ENCODE results near the gene CECR2.

CECR2 gene

DNA sequence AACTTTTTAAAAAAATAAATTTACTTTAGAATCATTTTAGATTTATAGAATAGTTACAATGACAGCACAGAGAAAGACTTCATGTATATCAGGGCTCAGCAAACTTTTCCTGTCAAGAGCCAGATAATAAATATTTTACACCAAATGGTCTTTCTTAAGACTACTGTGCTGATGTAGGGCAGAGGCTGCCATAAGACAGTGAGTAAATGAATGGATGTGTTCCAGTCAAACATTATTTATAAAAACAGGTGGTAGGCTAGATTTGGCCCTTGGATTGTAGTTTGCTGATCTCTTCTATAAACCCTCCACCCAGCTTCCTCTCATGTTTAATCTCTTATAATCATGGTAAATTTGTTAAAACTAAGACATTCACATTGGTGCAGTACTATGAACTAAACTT lies 33.0 kb downstream of the CECR2 start:
- ATAC-seq = no peak
- no peak for TF ChIP-seq ZNF70 (CRISPR knock-in tag; IDR thresholded peaks at IDR 0.05)
- no peak for TF ChIP-seq PPARA (CRISPR knock-in tag; IDR thresholded peaks at IDR 0.05; ENCODE audit: borderline replicate concordance)
- TF ChIP-seq ZC3H10 (CRISPR knock-in tag; IDR thresholded peaks at IDR 0.05) = no peak
- no peak for TF ChIP-seq RARB (CRISPR knock-in tag; IDR thresholded peaks at IDR 0.05)
- no peak for TF ChIP-seq OSR1 (CRISPR knock-in tag; IDR thresholded peaks at IDR 0.05)
- TF ChIP-seq GLIS3 (CRISPR knock-in tag; IDR thresholded peaks at IDR 0.05) = no peak
- no peak for TF ChIP-seq ZNF565 (CRISPR knock-in tag; conservative IDR thresholded peaks at IDR 0.05; ENCODE audit: low read depth)
- TF ChIP-seq ZFP30 (CRISPR knock-in tag; IDR thresholded peaks at IDR 0.05) = no peak
- no peak for TF ChIP-seq ARNTL (CRISPR knock-in tag; IDR thresholded peaks at IDR 0.05; ENCODE audit: borderline replicate concordance, low read depth)
- TF ChIP-seq, protein P1, sequence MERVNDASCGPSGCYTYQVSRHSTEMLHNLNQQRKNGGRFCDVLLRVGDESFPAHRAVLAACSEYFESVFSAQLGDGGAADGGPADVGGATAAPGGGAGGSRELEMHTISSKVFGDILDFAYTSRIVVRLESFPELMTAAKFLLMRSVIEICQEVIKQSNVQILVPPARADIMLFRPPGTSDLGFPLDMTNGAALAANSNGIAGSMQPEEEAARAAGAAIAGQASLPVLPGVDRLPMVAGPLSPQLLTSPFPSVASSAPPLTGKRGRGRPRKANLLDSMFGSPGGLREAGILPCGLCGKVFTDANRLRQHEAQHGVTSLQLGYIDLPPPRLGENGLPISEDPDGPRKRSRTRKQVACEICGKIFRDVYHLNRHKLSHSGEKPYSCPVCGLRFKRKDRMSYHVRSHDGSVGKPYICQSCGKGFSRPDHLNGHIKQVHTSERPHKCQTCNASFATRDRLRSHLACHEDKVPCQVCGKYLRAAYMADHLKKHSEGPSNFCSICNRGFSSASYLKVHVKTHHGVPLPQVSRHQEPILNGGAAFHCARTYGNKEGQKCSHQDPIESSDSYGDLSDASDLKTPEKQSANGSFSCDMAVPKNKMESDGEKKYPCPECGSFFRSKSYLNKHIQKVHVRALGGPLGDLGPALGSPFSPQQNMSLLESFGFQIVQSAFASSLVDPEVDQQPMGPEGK (CRISPR knock-in tag; IDR thresholded peaks at IDR 0.05; ENCODE audit: borderline replicate concordance) = no peak

DNA sequence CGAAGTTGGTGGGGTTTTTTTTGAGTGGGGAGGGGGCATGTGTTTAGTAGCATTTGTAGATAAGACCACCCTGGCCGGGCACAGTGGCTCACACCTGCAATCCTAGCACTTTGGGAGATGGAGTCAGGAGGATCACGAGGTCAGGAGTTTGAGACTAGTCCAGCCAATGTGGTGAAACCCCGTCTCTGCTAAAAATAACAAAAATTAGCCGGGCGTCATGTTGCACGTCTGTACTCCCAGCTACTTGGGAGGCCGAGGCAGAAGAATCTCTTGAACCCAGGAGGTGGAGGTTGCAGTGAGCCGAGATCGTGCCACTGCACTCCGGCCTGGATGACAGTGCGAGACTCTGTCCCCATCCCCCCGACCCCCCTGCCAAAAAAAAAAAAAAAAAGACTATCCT lies 34.6 kb downstream of the CECR2 start:
- no peak for ATAC-seq
- TF ChIP-seq, protein P2, sequence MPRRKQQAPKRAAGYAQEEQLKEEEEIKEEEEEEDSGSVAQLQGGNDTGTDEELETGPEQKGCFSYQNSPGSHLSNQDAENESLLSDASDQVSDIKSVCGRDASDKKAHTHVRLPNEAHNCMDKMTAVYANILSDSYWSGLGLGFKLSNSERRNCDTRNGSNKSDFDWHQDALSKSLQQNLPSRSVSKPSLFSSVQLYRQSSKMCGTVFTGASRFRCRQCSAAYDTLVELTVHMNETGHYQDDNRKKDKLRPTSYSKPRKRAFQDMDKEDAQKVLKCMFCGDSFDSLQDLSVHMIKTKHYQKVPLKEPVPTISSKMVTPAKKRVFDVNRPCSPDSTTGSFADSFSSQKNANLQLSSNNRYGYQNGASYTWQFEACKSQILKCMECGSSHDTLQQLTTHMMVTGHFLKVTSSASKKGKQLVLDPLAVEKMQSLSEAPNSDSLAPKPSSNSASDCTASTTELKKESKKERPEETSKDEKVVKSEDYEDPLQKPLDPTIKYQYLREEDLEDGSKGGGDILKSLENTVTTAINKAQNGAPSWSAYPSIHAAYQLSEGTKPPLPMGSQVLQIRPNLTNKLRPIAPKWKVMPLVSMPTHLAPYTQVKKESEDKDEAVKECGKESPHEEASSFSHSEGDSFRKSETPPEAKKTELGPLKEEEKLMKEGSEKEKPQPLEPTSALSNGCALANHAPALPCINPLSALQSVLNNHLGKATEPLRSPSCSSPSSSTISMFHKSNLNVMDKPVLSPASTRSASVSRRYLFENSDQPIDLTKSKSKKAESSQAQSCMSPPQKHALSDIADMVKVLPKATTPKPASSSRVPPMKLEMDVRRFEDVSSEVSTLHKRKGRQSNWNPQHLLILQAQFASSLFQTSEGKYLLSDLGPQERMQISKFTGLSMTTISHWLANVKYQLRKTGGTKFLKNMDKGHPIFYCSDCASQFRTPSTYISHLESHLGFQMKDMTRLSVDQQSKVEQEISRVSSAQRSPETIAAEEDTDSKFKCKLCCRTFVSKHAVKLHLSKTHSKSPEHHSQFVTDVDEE (CRISPR knock-in tag; IDR thresholded peaks at IDR 0.05) = no peak
- TF ChIP-seq TOX (CRISPR knock-in tag; IDR thresholded peaks at IDR 0.05; ENCODE audit: borderline replicate concordance) = no peak
- TF ChIP-seq ARNTL (CRISPR knock-in tag; IDR thresholded peaks at IDR 0.05; ENCODE audit: borderline replicate concordance, low read depth) = no peak
- TF ChIP-seq, protein P3, sequence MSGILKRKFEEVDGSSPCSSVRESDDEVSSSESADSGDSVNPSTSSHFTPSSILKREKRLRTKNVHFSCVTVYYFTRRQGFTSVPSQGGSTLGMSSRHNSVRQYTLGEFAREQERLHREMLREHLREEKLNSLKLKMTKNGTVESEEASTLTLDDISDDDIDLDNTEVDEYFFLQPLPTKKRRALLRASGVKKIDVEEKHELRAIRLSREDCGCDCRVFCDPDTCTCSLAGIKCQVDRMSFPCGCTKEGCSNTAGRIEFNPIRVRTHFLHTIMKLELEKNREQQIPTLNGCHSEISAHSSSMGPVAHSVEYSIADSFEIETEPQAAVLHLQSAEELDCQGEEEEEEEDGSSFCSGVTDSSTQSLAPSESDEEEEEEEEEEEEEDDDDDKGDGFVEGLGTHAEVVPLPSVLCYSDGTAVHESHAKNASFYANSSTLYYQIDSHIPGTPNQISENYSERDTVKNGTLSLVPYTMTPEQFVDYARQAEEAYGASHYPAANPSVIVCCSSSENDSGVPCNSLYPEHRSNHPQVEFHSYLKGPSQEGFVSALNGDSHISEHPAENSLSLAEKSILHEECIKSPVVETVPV (CRISPR knock-in tag; IDR thresholded peaks at IDR 0.05) = no peak
- no peak for TF ChIP-seq TCF4 (CRISPR knock-in tag; IDR thresholded peaks at IDR 0.05; ENCODE audit: borderline replicate concordance)
- TF ChIP-seq, protein P4, sequence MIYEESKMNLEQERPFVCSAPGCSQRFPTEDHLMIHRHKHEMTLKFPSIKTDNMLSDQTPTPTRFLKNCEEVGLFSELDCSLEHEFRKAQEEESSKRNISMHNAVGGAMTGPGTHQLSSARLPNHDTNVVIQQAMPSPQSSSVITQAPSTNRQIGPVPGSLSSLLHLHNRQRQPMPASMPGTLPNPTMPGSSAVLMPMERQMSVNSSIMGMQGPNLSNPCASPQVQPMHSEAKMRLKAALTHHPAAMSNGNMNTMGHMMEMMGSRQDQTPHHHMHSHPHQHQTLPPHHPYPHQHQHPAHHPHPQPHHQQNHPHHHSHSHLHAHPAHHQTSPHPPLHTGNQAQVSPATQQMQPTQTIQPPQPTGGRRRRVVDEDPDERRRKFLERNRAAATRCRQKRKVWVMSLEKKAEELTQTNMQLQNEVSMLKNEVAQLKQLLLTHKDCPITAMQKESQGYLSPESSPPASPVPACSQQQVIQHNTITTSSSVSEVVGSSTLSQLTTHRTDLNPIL (CRISPR knock-in tag; IDR thresholded peaks at IDR 0.05; ENCODE audit: low read depth) = no peak
- no peak for TF ChIP-seq PPARA (CRISPR knock-in tag; IDR thresholded peaks at IDR 0.05; ENCODE audit: borderline replicate concordance)
- no peak for TF ChIP-seq OSR1 (CRISPR knock-in tag; IDR thresholded peaks at IDR 0.05)
- TF ChIP-seq ESRRG (CRISPR knock-in tag; IDR thresholded peaks at IDR 0.05) = no peak
- TF ChIP-seq ZNF565 (CRISPR knock-in tag; conservative IDR thresholded peaks at IDR 0.05; ENCODE audit: low read depth) = no peak
- TF ChIP-seq ZNF8 (CRISPR knock-in tag; IDR thresholded peaks at IDR 0.05) = no peak

DNA sequence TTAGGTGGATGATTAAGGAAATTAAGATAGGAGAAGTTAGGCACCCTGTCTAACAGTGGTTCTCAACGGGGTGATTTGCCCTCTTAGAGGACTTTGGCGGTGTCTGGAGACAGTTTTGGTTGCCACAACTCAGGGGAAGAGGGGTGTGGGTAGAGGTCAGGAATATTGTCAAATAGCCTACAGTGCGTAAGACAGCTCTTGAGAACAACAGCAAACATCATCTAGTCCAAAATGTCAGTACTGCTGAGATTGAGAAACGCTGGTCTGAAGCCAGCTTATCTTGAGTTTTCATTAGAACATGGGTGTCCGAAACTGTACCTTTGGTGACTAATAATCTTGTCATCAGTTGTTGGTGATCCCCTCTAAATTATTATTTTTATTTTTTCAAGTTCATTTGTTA lies 38.4 kb downstream of the CECR2 start:
- no peak for ATAC-seq
- no peak for TF ChIP-seq ZC3H10 (CRISPR knock-in tag; IDR thresholded peaks at IDR 0.05)
- TF ChIP-seq ISL1 (CRISPR knock-in tag; IDR thresholded peaks at IDR 0.05) = no peak
- TF ChIP-seq, protein P2 (CRISPR knock-in tag; IDR thresholded peaks at IDR 0.05) = no peak
- TF ChIP-seq PPARA (CRISPR knock-in tag; IDR thresholded peaks at IDR 0.05; ENCODE audit: borderline replicate concordance) = no peak

All from SK-N-SH treated with all-trans-retinoic acid at 6 μM for 48 hours (cell line).